Measurements from ENCODE around the gene RSPH6A. TPM values are rescaled to one million over a fixed set of nuclear protein-coding genes. Genes with fewer than 3 reads are reported as not detected.

RSPH6A gene
- total RNA-seq, 1 experiment from 2014 or later, result 0.55 TPM

GRCh38 chr19:45761714-45762113 is 53.4 kb downstream of the RSPH6A start:
- Mint-ChIP-seq H3K36me3 (ENCODE audit: insufficient read depth in 1 of 3, low read depth in 3 of 3) (0 out of 7 replicates have a peak, but pooled peaks cover 0 to 2% (median 0%) of the 10 kb centered on the region in 3 experiments), H3K27me3 (ENCODE audit: low read depth) (peaks cover 28% of the 10 kb centered on the region), H3K27ac (peak overlapping the region in 1 of 3 experiments; percentile 35; a peak in 1 of 7 replicates), H3K4me1 (peaks cover 8 to 31% of the 10 kb centered on the region in 2 experiments), H3K4me3 (no peak overlapping the region), H3K9me3 (no peaks in the 10 kb centered on the region)
- no peaks in the 10 kb centered on the region for H3K79me2 ChIP-seq (ENCODE audit: insufficient read depth, low read length)
- peaks cover 3% of the 10 kb centered on the region; the same call in 1 of the 2 replicates for H3K4me1 ChIP-seq (ENCODE audit: insufficient read depth, low read length)
- no peaks in the 10 kb centered on the region for H4K20me1 ChIP-seq (ENCODE audit: control insufficient read depth, insufficient read depth, insufficient read length)
- H3K18ac ChIP-seq (ENCODE audit: insufficient read length, low read depth, low read length), result no peak overlapping the region
- H3K27ac ChIP-seq (ENCODE audit: insufficient read length, low read depth, low read length), result no peak overlapping the region
- H3K27me3 ChIP-seq (ENCODE audit: insufficient read depth, low read length), result no peaks in the 10 kb centered on the region
- H3T11ph ChIP-seq (ENCODE audit: low read length), result no peak overlapping the region
- no peak overlapping the region for H3K4ac ChIP-seq (ENCODE audit: low read depth, low read length)
- H4K8ac ChIP-seq (replicated peaks; ENCODE audit: insufficient read length, low read depth, low read length), result no peak overlapping the region
- H3K14ac ChIP-seq (ENCODE audit: insufficient read depth, low read length), result no peak overlapping the region; the same call in 1 of the 2 replicates
- H3K9me3 ChIP-seq (ENCODE audit: control insufficient read depth, low read depth, low read length), result no peaks in the 10 kb centered on the region
- WGBS (ENCODE audit: extremely low coverage, insufficient read length, low lambda C conversion rate), result no CpG with 5 or more reads among the region's 17 CpGs
- no peak overlapping the region for H2BK5ac ChIP-seq (ENCODE audit: insufficient read length, low read length)
- peaks cover 3% of the 10 kb centered on the region for H3K23me2 ChIP-seq (ENCODE audit: insufficient read length, low read depth, low read length, poor library complexity, severe bottlenecking)
- H2BK120ac ChIP-seq (ENCODE audit: low read depth, low read length, poor library complexity, severe bottlenecking), result no peak overlapping the region
- no peak for TF ChIP-seq CTCF (conservative IDR thresholded peaks at IDR 0.05)
- no peak overlapping the region for H4K5ac ChIP-seq (ENCODE audit: insufficient read length, low read depth, low read length)
- no peak overlapping the region for H2AFZ ChIP-seq (ENCODE audit: low read length)
- no peak overlapping the region for H2BK12ac ChIP-seq (ENCODE audit: insufficient read length, low read depth, low read length)
- no peak overlapping the region for H2AK5ac ChIP-seq (ENCODE audit: insufficient read length, low read length)
- H3K56ac ChIP-seq (ENCODE audit: insufficient read length, low read depth, low read length), result no peak overlapping the region
- H4K91ac ChIP-seq (ENCODE audit: insufficient read length, low read depth, low read length), result no peak overlapping the region
- no peak overlapping the region for H2BK20ac ChIP-seq (ENCODE audit: low read depth, low read length, poor library complexity, severe bottlenecking)
- H3K79me1 ChIP-seq (ENCODE audit: insufficient read depth, low read depth, low read length, poor library complexity, severe bottlenecking), result no peaks in the 10 kb centered on the region
- DNase-seq, result no peak
- no peak overlapping the region for H3K4me2 ChIP-seq (ENCODE audit: insufficient read depth, insufficient read length, low read length)
- no peak overlapping the region for H2BK15ac ChIP-seq (ENCODE audit: low read depth, low read length)
- H3K23ac ChIP-seq (ENCODE audit: insufficient read length, low read depth, low read length), result no peak overlapping the region
- H3K9ac ChIP-seq (ENCODE audit: extremely low read depth, insufficient read length, low read length), result no peak overlapping the region

All from H9 (cell line).